Natural killer cell (primary cell): ENCODE data around the gene JDP2. TPM values are rescaled to one million over a fixed set of nuclear protein-coding genes. Genes with fewer than 3 reads are reported as not detected.
A peak's percentile ranks its signal among the peaks of the same experiment; 100 is the strongest.

Experiments used
- ATAC-seq, 3 donors: fragments of 150-1000 bp in 2 of 3; fragments of 200-7000 bp in 1 of 3; cut with Tn5 transposase; 1 replicate in 1 of 3; 2 replicates in 2 of 3; pipeline ENCODE4 v1.10.0; 2021; ENCODE audit warnings: mild to moderate bottlenecking in 2 of 3, moderate library complexity in 2 of 3
- DNase-seq, 2 donors: peaks; one replicate each; pipeline versions ENCODE4 v3.0.0 to v3.0.0-alpha.2; 2013 to 2021; ENCODE audit warnings: mixed read lengths in 1 of 2
- H3K27ac ChIP-seq: one replicate; pipeline ENCODE4 v1.5.1; 2013; ENCODE audit warnings: mild to moderate bottlenecking, low read length
- H3K27me3 ChIP-seq: one replicate; pipeline ENCODE4 v1.6.1; 2013; ENCODE audit warnings: low read length; ENCODE audit not compliant: control insufficient read depth, insufficient read depth
- H3K36me3 ChIP-seq: one replicate; pipeline ENCODE4 v1.6.1; 2013; ENCODE audit warnings: low read length; ENCODE audit not compliant: control insufficient read depth, insufficient read depth
- H3K4me1 ChIP-seq: one replicate; pipeline ENCODE4 v1.6.1; 2013; ENCODE audit warnings: low read length; ENCODE audit not compliant: control insufficient read depth, insufficient read depth
- H3K4me3 ChIP-seq: one replicate; pipeline ENCODE4 v1.5.1; 2013; ENCODE audit warnings: low read length
- H3K9me3 ChIP-seq: one replicate; pipeline ENCODE4 v1.6.1; 2013; ENCODE audit warnings: low read length; ENCODE audit not compliant: control insufficient read depth, insufficient read depth
- H3K27ac Mint-ChIP-seq, 2 donors: one replicate each; pipeline ENCODE4 v1.8.0; 2022; ENCODE audit warnings: mild to moderate bottlenecking in 2 of 2, mixed read lengths in 2 of 2, moderate library complexity in 1 of 2
- H3K27me3 Mint-ChIP-seq, 2 donors: one replicate each; pipeline ENCODE4 v1.8.0; 2022; ENCODE audit warnings: low read depth in 2 of 2, mixed read lengths in 2 of 2
- H3K36me3 Mint-ChIP-seq: one replicate; pipeline ENCODE4 v1.8.0; 2022; ENCODE audit warnings: mixed read lengths
- H3K4me1 Mint-ChIP-seq, 2 donors: one replicate each; pipeline ENCODE4 v1.8.0; 2022; ENCODE audit warnings: mixed read lengths in 2 of 2
- H3K4me3 Mint-ChIP-seq: one replicate; pipeline ENCODE4 v1.8.0; 2022; ENCODE audit warnings: mild to moderate bottlenecking, moderate library complexity, mixed read lengths
- H3K9me3 Mint-ChIP-seq, 2 donors: one replicate each; pipeline ENCODE4 v1.8.0; 2022; ENCODE audit warnings: mixed read lengths in 2 of 2
- WGBS: methylation state at CpG from one replicate; pipeline ENCODE4 v1.1.7; 2013; ENCODE audit warnings: missing lambda C conversion rate; ENCODE audit not compliant: insufficient coverage; 5-methylcytosine and 5-hydroxymethylcytosine counted together
- intact Hi-C: fragments of 100-400 bp; cut with micrococcal nuclease; formaldehyde crosslinking; loops from one replicate; pipeline ENCODE4 v1.14.2; 2022
- total RNA-seq, 4 donors: library from RNA; stranded (reverse); fragments of 120-200 nt in 1 of 4; gene quantifications; one replicate each; pipeline versions ENCODE4 v1.2.3 to v1.2.4, GENCODE V29; 2013 to 2022
- TF ChIP-seq, protein P1 (sequence below): fragments of 200-600 bp; IDR thresholded peaks from one replicate; pipeline ENCODE4 v1.8.0; 2022; ENCODE audit warnings: antibody characterized with exemption

JDP2 gene
- total RNA-seq, 3 donors from 2014 or later (not counting 1 experiment from before 2014, with no cell fraction given), result 1.9 to 10.5 (median 3.2) TPM

DNA sequence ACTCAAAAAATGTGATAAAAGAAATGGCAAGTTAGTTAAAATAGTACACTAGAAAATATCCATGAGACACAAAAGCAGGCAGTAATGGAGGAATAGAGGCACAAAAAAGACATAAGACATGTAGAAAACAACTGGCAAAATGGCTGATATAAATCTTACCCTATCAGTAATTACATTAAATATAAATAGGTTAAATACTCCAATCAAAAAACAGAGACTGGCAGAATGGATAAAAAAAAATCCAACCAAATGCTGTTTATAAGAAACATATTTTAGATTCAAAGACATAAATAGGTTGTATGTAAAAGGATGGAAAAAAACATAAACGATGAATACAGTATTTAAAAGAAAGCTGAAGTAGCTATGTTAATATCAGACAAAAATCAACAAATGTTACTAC is 79.1 kb downstream of the JDP2 start:
- intact Hi-C loops, result no loop called here
- WGBS, result no CpG with 5 or more reads among the region's 1 CpG
- Mint-ChIP-seq H3K4me3 (no peak overlapping the region), H3K4me1 (no peaks in the 10 kb centered on the region), H3K36me3 (peaks cover 5% of the 10 kb centered on the region), H3K27me3 (peaks cover 0 to 3% of the 10 kb centered on the region in 2 donors), H3K9me3 (peaks cover 0 to 6% of the 10 kb centered on the region in 2 donors), H3K27ac (no peak overlapping the region)
- no peaks in the 10 kb centered on the region for H3K4me1 ChIP-seq
- no peaks in the 10 kb centered on the region for H3K27me3 ChIP-seq
- ATAC-seq (no peak), DNase-seq (no peak)
- peaks cover 4% of the 10 kb centered on the region for H3K9me3 ChIP-seq
- TF ChIP-seq, protein P1, sequence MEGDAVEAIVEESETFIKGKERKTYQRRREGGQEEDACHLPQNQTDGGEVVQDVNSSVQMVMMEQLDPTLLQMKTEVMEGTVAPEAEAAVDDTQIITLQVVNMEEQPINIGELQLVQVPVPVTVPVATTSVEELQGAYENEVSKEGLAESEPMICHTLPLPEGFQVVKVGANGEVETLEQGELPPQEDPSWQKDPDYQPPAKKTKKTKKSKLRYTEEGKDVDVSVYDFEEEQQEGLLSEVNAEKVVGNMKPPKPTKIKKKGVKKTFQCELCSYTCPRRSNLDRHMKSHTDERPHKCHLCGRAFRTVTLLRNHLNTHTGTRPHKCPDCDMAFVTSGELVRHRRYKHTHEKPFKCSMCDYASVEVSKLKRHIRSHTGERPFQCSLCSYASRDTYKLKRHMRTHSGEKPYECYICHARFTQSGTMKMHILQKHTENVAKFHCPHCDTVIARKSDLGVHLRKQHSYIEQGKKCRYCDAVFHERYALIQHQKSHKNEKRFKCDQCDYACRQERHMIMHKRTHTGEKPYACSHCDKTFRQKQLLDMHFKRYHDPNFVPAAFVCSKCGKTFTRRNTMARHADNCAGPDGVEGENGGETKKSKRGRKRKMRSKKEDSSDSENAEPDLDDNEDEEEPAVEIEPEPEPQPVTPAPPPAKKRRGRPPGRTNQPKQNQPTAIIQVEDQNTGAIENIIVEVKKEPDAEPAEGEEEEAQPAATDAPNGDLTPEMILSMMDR, result no peak
- no peaks in the 10 kb centered on the region for H3K36me3 ChIP-seq
- no peak overlapping the region for H3K27ac ChIP-seq
- H3K4me3 ChIP-seq, result no peak overlapping the region

DNA sequence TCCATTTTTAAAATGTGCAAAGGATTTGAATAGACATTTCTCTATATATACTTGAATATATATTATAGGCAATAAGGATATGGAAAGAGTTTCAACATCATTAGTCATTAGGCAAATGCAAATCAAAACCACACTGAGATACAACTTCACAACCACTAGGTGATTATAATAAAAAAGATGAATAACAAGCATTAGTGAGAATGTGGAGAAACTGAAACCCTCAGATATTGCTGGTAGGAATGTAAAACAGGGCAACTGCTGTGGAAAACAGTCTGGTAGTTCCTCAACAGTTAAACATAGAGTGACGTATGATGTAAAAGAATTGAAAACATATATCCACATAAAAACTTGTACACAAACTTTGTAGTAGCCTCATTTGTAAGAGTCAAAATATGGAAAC is 82.7 kb downstream of the JDP2 start:
- peaks cover 5% of the 10 kb centered on the region for H3K36me3 Mint-ChIP-seq
- intact Hi-C loops, result no loop called here
- H3K27ac Mint-ChIP-seq, result peak overlapping the region in 1 of 2 donors; percentile 46
- H3K4me1 Mint-ChIP-seq, result peaks cover 13 to 17% of the 10 kb centered on the region in 2 donors
- H3K9me3 ChIP-seq, result peaks cover 7% of the 10 kb centered on the region
- no peaks in the 10 kb centered on the region for H3K36me3 ChIP-seq
- H3K27me3 ChIP-seq, result no peaks in the 10 kb centered on the region
- H3K27me3 Mint-ChIP-seq, result peaks cover 0 to 3% of the 10 kb centered on the region in 2 donors
- H3K9me3 Mint-ChIP-seq, result peaks cover 0 to 6% of the 10 kb centered on the region in 2 donors
- WGBS, result no CpG with 5 or more reads among the region's 1 CpG
- H3K4me3 ChIP-seq, result no peak overlapping the region
- DNase-seq (no peak), ATAC-seq (no peak)
- peaks cover 18% of the 10 kb centered on the region for H3K4me1 ChIP-seq
- no peak overlapping the region for H3K27ac ChIP-seq
- TF ChIP-seq, protein P1, result no peak
- no peak overlapping the region for H3K4me3 Mint-ChIP-seq

DNA sequence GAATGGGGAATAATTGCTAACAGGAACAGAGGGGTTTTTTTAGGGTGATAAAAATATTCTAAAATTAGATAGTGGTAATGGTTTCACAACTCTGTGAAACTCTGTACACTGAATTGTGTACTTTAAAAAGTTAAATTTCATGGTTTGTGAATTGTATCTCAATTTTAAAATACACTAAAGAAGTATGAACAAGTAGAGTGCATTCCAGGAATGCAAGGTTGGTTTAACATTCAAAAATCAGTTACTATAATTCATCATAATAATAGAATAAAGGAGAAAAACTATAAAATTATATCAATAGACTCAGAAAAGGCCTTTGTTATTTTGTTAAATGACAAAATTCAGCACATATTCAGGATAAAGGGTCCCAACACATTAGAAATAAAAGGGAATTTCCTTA is 83.4 kb downstream of the JDP2 start:
- Mint-ChIP-seq H3K27me3 (peaks cover 0 to 3% of the 10 kb centered on the region in 2 donors), H3K9me3 (peaks cover 0 to 6% of the 10 kb centered on the region in 2 donors), H3K4me3 (no peak overlapping the region), H3K27ac (peak overlapping the region in 1 of 2 donors; percentile 46), H3K36me3 (peaks cover 5% of the 10 kb centered on the region), H3K4me1 (peaks cover 20 to 23% of the 10 kb centered on the region in 2 donors)
- no peak for ATAC-seq
- DNase-seq, result no peak
- peaks cover 7% of the 10 kb centered on the region for H3K9me3 ChIP-seq
- H3K36me3 ChIP-seq, result no peaks in the 10 kb centered on the region
- intact Hi-C loops, result no loop called here
- TF ChIP-seq, protein P1, result no peak
- H3K4me3 ChIP-seq, result no peak overlapping the region
- H3K4me1 ChIP-seq, result peaks cover 24% of the 10 kb centered on the region
- H3K27me3 ChIP-seq, result no peaks in the 10 kb centered on the region
- H3K27ac ChIP-seq, result no peak overlapping the region
